GM21360 (cell line): ENCODE results near the gene SEMA5A.
A peak's percentile ranks its signal among the peaks of the same experiment; 100 is the strongest.

ENCODE experiments used
- ATAC-seq: cut with Tn5 transposase; IDR thresholded peaks from one replicate; pipeline ENCODE4 v1.9.1; 2021; ENCODE audit warnings: mild to moderate bottlenecking, moderate library complexity; ENCODE audit not compliant: unreplicated experiment

The SEMA5A gene

DNA sequence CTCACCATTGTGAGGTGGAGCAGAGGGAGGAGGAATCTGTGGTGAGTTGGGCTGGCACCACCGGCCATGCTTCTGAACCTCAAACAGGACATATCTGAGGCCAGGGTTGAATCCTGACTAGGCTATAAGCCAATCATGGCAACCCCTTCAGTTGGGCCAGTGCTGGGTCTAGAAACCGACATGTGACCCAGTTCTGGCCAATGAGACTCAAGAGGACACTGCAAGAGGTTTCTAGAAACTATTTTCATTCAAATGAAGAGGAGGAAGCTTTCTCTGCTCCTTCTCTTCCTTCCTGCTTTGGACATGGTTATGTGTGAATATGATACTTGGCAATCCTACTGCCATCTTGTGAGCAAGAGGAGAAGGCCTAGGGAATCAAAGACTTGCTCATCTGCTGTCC lies 417.7 kb downstream of the SEMA5A start:
- ATAC-seq, result no peak

DNA sequence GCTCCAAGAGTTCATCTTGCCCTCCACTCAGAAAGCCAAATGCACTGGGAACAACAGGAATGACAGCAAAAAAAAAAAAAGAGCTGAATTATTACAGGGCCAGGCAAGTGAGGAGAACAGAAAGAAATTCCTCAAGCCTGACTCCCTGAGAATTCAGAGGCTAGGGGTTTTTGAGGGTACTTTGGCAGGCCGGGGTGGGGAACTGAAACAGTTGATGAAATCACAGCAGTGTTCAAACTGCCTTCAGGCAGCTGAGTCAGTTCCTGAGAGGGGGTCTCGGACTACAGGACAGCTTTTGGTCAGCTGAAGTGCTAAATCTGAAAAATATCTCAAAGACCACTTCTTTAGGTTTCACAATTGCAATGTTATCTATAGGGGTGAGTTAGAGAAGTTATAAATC lies 419.4 kb downstream of the SEMA5A start:
- no peak for ATAC-seq

DNA sequence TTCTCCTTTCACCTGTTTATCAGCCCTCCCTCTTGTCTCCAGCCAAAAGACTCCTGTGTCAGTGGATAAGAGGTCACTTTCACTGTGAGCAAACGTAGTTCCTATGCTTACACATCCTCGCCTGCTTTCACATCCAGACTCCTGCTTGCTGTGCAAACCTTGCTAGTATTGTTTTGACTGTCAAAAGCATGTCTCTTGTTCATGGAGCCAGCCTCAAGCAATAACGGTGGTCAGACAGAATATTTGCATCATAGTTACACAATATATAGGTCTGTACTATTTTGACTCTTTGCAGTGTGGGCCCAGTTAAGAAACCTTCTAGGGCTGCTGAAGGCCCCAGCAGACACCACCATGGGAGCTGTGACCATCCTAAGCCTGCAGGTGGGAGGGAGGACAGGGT lies 420.0 kb downstream of the SEMA5A start:
- ATAC-seq, result peak; percentile 93

DNA sequence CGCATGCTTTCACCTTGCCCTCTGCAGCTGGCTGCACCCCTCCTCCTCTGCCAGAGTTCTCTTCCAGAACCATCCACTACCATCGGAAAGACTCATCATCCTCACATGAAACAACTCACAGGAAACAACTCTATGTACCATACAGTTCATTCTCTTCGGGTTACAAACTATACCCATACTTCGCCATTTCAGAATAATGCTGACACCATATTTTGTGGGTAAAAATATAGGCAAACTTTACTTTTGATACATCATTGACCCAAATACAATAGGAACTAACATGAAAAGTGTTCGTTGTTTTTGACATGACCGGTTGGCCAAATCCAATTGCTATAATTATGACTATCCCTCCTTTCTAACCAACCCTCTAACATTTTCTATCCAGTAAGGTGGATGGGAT lies 421.0 kb downstream of the SEMA5A start:
- no peak for ATAC-seq

DNA sequence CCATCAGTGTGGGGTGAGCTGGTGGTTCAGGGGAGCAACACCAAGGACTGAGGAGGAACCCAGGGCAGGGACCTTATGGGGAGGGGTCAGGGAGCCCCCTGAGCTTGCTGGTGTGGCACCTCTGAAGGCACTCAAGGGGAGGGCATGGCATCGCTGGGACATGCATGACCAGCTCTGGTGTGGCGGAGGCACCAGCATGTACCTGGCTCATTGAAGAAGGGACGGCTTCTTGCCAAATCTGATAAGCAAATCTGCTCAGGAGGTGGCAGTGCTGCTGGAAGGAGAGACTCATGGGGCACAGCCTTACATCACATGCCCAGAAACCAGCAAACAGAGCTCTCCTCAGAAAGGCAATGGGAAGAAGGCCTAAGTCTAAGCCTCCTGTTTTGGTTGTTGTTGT lies 421.8 kb downstream of the SEMA5A start:
- no peak for ATAC-seq

DNA sequence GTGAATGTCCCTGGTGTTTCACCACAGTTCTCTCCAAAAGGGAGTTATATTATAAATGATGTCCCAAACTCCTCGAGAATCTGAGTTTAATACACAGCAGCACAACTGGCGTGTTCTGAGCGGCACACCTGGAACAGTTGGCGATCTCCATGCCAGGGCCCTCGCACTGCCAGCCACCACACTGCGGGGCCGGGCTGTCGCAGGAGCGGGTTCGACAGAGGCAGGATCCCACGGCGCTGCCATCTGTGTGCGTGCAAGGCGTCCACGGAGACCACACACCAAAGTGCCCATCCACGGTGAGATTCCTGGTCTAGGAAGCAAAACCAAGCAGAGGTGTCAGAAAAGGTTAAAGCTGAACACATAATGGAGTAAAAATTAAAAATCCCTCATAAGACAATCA lies 423.3 kb downstream of the SEMA5A start:
- no peak for ATAC-seq

DNA sequence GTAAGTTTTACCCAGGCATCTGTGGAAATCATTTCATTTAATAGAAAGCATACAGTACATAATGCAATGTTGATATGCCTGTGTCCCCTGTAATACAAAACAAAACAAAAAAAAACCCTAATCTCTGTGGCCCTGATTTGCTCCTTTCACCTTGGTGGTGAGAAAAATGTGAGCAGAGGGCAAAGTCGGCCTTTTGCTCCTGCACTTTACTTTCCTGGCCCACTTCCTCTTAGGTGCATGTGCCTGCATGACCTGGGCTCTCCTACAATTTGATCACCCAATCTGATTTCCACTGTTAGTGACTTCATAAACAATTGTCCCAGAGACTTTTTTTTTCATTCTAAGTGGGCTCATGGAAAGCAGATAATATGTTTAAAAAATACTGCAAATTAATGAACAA lies 424.3 kb downstream of the SEMA5A start:
- ATAC-seq, result no peak

DNA sequence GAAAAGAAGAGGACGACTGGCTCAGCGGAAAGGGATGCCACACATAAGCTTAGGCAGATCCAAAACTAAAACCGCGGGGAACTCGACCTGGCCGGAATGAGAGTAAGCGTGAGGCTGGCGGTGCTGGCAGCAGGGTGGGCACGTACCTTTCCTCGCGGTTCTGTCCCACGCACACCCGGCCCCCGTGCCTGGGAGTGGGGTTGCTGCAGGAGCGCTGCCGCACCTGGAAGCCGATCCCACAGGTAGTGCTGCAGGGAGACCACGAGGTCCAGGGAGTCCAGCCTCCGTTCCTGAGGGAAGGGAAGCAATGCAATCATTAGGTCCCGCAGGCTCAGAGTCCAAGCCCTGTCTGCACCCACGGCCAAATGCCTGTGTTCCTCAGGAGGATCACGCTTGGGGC lies 427.0 kb downstream of the SEMA5A start:
- ATAC-seq, result no peak

DNA sequence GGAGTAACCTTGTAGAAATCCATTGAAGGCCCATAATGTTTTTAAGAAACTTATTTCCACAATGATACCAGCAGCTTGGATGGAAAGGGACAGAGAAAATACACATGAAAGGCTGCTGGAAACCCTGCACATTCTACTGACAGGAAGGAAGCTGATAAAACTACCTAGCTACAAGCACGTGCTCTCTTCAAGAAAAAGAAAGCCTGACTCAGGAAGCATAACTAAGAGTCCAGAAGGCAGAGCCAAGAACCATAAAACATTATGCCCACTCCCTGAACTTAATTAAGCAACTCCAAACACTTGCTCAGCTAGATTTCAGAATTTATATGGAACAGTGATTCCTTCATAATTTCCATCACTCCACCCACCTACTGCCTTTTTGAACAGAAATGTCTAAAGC lies 430.8 kb downstream of the SEMA5A start:
- no peak for ATAC-seq

DNA sequence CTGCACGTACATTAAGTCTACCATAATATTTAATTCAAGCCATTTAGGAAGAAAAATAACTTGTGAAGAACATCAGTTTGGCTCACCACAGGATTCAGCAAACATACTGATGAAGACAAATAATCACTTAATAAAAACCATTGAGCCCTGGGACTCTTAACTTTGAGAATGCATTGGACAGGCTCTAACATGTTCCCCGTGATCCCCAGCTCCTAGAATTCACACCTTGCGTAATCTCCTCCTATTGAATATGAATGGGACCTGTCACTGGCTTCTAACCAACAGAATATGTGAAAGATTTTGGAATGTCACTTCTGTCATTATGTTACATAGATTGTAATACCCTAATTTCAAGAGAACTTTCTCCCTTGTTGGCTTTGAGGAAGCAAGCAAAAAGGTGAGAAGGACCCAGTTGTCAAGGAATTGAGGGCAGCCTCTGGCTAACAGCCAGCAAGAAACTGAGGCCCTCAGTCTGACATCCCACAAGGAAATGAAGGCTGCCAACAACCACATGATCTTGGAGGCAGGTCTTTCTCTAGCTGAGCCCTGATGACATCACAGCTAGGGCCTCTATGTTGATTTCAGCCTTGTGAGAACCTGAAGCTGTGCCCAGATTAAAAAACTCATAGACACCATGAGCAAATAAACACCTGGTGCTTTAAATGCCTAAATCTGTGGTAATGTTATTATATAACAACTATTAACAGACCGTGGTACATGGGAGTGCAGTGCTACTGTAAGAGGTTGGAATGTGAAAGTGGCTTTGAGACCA lies 433.2 kb downstream of the SEMA5A start:
- ATAC-seq, result no peak

DNA sequence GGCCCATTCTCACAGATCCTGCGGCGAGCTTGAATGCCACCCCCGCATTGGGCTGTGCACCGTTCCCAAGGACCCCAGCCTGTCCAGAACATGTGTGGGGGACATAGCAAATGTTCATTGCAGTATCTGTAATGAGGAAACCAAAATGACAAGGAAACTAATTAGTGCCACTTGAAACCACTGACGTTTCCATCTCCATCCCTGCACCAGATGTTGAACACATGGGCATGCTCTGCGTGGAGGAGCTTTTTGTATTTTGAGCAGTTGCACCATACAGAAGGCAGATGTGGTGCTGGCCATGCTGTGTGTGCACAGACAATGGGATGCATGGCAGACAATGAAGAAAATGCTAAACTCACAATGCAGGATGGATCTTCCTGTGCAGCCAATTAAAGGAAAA lies 437.7 kb downstream of the SEMA5A start:
- no peak for ATAC-seq

DNA sequence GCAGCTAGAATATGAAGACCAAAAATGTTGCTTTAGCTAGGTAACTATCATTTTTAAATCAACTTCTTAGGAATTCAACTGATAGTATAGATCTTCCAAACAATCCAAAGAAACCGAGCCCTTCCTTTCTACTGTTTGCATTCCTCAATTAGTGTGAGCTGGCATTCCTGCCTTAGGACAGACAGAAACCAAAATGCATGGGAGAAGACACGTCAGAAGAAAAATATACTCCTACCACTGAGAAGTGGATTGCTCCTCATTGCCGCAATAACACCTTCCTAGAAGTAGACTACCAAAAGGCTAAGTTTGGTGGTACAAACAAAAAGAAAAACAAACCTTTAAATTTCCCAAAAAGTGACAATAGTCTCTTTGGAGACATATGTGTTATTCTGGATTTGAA lies 440.0 kb downstream of the SEMA5A start:
- no peak for ATAC-seq

DNA sequence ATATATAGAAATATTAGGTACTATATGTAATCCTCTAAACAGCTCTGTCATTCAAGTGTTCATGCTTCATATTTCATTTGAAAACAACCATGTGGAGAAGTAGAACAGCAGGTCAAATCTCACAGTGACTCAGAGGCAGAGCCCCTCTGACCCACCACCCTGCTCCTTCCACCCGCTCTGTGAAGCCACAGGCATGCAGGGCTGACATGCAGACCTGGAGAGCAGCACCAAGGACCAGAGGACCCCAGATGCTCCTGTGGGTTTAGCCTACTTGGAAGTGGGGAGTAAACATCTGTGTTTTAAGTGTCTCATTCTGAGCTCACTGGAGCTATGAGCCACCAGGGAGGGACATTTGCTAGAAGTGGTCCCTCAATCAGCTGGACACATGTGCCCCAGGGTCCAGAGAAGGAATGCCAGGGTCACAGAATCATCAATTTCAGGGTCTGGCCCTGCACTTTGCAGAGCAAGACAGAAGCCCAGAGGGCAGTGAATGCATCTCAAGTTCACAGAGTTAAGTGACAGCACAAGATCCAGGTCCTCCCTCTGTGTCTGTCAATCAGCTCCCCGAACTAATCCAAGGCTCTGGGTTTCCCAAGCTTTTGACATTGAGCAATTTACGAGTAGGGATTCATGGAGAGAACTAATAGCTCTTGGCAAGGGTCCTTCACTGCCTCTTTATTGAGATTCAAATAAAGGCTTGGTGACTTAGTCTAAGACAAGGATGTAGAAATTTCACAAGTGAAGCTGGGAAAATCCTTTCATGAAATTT lies 441.1 kb downstream of the SEMA5A start:
- no peak for ATAC-seq

DNA sequence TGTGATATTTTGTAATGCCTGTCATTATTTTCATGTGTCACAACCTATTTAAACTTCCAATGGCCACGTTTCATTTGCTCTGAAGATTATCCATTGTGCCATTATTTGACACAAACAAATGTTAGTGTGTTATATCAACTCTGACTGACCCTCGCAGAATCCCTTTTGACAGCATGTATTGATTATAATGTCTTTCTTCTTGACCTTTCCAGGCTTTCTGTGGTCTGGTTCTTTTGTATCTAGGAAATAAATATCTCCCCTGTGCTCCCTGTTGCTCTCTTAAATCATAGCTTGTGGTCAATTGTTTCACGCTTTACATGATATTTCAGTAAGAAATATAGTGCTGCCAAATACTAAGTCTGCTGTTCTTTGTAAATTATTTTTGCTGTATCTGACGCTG lies 442.6 kb downstream of the SEMA5A start:
- no peak for ATAC-seq

DNA sequence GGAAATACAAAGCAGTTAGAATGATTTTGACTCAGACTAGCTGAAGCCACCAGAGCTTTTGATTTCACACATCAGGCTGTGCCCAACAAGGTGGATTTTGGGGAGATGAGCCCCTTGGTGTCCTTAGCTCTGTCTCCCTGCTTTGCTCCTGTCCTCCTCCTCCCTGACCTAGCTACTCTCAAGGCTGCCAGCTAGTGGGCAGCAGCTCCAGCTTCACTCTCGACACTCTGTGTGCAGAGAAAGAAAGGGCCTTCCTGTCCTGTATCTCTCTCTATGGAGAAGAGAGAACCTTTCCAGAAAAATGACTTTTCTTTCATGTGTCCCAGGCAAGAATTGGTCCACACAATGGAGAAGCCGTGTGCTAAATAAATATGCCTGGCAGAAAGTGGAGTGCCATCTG lies 446.2 kb downstream of the SEMA5A start:
- no peak for ATAC-seq

DNA sequence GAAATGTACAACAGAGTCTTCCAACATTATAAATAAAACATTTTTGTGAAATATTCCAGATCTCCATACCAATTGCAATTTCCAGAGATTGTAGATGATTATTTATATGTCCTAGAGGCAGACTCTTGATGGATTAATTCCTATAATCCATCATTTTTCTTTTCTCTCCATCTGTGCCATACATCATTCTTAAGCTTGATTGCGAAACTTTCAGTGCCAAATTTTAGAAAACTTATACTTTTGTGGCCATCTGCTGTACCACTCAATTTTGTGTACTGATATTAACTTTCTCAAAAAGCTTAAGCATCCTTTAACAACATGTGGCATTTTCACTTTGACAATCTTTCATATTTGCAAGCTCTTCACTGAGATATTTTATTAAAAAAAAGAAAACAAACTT lies 446.9 kb downstream of the SEMA5A start:
- no peak for ATAC-seq

DNA sequence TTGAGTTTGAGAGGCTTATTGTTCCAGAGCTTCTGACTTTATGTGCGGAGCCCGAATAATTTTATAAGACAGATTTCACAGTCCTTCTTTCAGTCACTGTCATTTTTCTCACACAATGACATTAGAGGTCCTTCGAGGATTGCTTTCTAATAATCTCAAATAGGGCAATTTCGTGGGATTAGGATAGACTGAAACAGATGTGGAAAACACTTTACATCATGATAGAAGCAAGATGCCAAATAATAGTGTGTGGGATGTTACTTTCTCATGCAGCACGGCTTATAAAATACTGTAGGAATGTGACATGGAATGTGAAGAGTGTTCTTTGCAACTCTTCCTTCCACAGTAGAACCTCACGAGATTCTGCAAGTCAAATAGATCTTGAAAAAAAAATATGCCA lies 451.3 kb downstream of the SEMA5A start:
- ATAC-seq, result no peak

DNA sequence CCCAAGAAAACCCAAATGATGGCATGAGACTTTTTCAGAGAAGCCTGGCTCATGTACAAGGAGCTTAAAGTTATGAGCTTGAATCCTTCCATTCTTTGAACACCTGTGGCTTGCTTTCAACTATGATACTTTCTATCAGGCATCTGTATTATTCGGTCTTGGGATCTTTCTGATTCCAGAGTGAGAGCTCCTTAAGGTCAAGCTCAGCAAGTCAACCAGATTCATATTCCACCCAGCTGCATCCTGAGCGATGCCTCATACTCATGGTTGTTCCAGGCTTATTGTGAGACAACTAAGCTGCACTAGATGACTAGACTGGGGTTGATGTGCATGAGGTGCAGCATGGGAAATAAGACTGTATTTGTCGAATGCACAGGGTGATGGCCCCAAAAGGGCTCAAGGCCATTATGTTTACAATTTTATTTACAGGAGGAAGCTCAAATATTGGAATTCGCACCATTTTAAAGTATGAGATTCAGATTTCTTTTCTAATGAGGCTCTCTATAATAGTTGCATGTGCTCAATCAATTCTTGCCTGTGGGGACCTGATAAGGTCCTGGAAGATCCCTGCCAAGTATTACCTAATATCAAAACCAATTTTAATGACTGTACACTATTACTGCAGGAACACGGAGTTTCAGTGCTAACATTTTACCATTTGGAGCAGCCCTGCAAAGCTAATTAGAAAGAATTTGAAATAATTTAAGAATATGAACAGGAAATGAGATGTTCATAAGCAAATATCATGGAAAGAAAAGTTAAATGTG lies 453.8 kb downstream of the SEMA5A start:
- no peak for ATAC-seq

DNA sequence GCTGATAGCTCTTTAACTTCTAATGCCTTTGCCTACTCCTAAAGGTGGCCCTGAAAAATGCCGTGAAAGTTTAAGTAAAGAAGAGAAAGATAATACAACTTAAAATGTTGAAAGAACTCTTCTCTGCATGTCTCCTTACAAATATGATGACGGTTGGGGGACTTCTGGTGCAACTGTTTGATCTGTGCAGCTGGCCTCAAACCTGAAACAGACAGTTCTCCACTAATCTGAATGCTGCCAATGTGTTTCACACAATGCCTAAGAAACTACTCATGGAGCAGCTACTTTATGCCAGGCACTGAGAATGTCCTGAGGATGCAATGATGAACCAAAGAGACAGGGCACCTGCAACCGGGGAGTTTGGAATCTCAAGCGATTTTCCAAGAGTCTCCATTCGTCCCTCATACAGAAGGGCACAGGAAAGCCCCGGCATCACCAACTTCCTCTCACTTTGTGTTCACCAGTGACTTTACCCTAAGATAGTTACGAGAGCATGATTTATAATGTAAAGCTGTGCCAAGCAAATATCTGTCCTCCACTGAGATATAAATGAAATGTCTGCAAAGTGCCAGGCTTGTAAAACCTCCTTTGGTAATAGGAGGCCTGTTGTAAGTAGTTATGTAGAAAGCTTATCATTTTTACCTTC lies 455.4 kb downstream of the SEMA5A start:
- no peak for ATAC-seq

DNA sequence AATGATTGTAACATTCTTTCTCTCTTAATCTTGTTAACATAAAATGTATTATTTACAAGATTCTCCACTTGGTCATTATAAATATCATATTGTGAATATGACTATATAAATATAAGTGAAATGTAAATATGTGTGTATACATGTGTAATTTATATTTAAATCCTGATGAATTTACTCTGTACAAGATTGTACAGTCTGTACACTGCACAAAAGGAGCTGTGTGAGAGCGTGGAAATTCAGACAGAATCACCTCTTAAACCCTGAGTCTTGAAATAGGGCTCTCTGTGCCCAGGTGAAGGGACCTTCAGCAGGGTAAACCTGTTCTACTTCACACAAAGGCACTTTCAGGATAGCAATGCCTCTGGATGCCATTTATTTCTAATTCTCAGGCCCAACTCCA lies 456.0 kb downstream of the SEMA5A start:
- ATAC-seq, result no peak

DNA sequence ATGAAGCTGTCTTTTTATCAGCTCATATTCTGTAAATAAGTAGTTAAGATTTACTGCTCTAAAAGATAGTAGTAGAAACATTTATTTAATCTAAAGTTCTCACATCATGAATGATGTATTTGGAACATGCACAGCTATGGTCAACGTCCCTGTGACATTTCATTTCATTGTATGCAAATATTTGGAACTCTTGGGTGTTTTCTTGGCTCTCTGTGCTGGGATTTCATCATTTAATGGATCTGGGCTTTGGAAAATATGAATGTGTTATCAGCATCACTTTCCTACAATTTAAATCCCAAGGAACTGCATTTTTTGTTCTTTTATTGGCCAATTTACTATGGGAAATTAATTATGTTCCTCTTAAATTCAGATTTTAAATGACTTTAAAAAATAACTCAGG lies 462.9 kb downstream of the SEMA5A start:
- ATAC-seq, result no peak
